ENCODE data around the gene PPP1R14C. TPM values are rescaled to one million over a fixed set of nuclear protein-coding genes. Genes with fewer than 3 reads are reported as not detected.
"Not testable (repeated sequence)": the region's sequence is repeated elsewhere in the genome, so short reads cannot be mapped to it uniquely, and the experiment has no call there.

PPP1R14C gene
- total and polyA plus RNA-seq, 10 of the 15 experiments (the other 5 are each of a cell fraction or from before 2014, with no cell fraction given), result 0.07 to 1.6 (median 0.13) TPM; not detected in 4

DNA sequence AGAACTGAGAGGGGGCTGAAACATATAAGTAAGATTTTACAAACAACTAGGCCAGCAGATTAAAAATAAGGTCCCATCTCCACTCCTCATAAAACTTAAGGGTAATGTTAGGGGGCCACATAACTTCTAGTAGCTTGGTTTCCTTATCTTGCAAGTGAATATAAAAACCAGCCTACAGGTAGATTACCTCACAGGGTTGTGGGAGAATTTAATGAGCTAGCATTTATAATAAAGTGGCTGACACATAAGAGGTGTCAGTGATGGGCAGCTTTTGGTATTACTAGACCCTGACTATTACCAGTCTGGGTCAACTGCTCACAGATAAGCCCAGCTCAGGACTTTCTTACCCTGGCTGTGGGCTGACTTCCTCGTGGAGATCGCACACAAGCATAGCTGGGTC, 9.2 kb upstream of the PPP1R14C start:
- CTCF ChIA-PET, result no interaction called here
- no peaks in the 10 kb centered on the region for H3K4me1 ChIP-seq (ENCODE audit: control insufficient read depth, insufficient read depth, low read length)

DNA sequence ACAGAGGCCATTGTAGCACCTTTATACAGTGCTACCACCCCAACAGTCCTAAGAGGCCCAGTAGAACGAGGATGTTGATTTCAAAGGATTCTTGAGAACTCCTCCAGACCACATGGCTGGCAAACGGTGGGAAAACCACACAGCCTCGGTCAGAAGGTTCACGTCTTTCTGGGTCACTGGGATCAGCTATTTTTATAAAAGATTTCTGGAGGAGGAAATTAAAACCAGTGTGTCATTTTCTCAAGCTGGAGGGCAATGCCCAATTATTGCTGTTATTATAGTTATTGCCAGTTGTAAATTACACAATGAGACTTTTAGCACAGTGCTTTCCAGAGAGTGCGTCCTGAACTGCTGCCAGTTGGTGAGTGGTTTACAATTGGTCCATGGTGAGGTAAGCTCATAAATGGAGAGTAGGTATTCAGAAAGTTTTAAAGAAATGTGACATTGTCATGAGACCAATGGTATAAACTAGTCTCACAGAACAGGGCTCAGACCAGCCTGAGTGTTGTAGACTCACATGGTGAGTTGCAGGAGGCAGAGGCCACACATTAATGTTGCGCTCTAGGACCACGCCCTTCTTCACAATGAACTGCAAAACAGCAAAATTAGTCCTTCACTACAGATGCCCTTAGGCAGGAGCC, 8.4 kb upstream of the PPP1R14C start:
- Histone ChIP-seq H3K27me3 (replicated peaks in 1 of 2; ENCODE audit: control insufficient read depth in 2 of 2, insufficient read depth in 2 of 2, low read length in 1 of 2) (peaks cover 0 to 4% of the 10 kb centered on the region in 2 experiments; a peak in 2 of 4 replicates), H3K9me3 (replicated peaks; ENCODE audit: control insufficient read depth, insufficient read depth, low read length) (no peaks in the 10 kb centered on the region; the same call in 2 of the 3 replicates), H4K20me1 (ENCODE audit: control insufficient read depth, insufficient read depth) (no peaks in the 10 kb centered on the region), H3K79me2 (ENCODE audit: control insufficient read depth, insufficient read depth, low read length) (no peaks in the 10 kb centered on the region), H3K4me3 (no peak overlapping the region), H2AFZ (ENCODE audit: control insufficient read depth, low read depth, low read length) (no peak overlapping the region), H3K27ac (ENCODE audit: control insufficient read depth, insufficient read depth) (no peak overlapping the region), H3K4me2 (ENCODE audit: control insufficient read depth, insufficient read depth) (no peak overlapping the region), H3K9ac (ENCODE audit: control insufficient read depth, insufficient read depth, low read length) (no peak overlapping the region), H3K36me3 (ENCODE audit: control insufficient read depth in 2 of 2, insufficient read depth in 2 of 2, low read length in 1 of 2) (no peaks in the 10 kb centered on the region), H3K4me1 (ENCODE audit: control insufficient read depth, insufficient read depth, low read length) (no peaks in the 10 kb centered on the region)
- BruUV-seq (replicated peaks), result no TSS peak
- TF ChIP-seq NR2F1 (conservative IDR thresholded peaks at IDR 0.05) (no peak), SIN3A (IDR thresholded peaks at IDR 0.05; ENCODE audit: low read depth, low read length) (no peak)
- in situ Hi-C loops (cut with MboI), result no loop called here
- ChIA-PET POLR2A (no interaction called here), SMC1A (ENCODE audit: uncharacterized antibody, unreplicated experiment) (interaction anchor here (1.2 to 1.3 kb wide), 2 partner anchors 11 to 20 kb away, joined by 3 to 4 read pairs; no protein-coding TSS in a partner anchor), RAD21 (ENCODE audit: unreplicated experiment) (no interaction called here), CTCF (no interaction called here)
- no peak for ATAC-seq
- FAIRE-seq, result no peak
- 26% methylated on average over 7 of the region's 7 CpGs for WGBS (ENCODE audit: insufficient coverage, insufficient replicate concordance, low lambda C conversion rate, missing lambda C conversion rate)
- intact Hi-C loops (cut with micrococcal nuclease; ENCODE audit: unreplicated experiment), result no loop called here
- no peak for DNase-seq (ENCODE audit: low read depth, low spot score)

More for the DNA sequence above, 9.2 kb upstream of the PPP1R14C start:
- ATAC-seq, result no peak
- no peaks in the 10 kb centered on the region for H3K36me3 ChIP-seq (ENCODE audit: control insufficient read depth in 2 of 2, insufficient read depth in 2 of 2, low read length in 1 of 2)
- no peak overlapping the region for H2AFZ ChIP-seq (ENCODE audit: control insufficient read depth, low read depth, low read length)
- no TSS peak for BruUV-seq (replicated peaks)
- no peak overlapping the region for H3K27ac ChIP-seq (ENCODE audit: control insufficient read depth, insufficient read depth)
- intact Hi-C loops (cut with micrococcal nuclease; ENCODE audit: unreplicated experiment) (no loop called here), in situ Hi-C loops (cut with MboI) (no loop called here)
- FAIRE-seq, result no peak
- SMC1A ChIA-PET (ENCODE audit: uncharacterized antibody, unreplicated experiment), result interaction anchor here (1.2 to 1.3 kb wide), 2 partner anchors 12 to 21 kb away, joined by 3 to 4 read pairs; no protein-coding TSS in a partner anchor
- H3K4me2 ChIP-seq (ENCODE audit: control insufficient read depth, insufficient read depth), result no peak overlapping the region
- H3K79me2 ChIP-seq (ENCODE audit: control insufficient read depth, insufficient read depth, low read length), result no peaks in the 10 kb centered on the region
- TF ChIP-seq, protein P1, sequence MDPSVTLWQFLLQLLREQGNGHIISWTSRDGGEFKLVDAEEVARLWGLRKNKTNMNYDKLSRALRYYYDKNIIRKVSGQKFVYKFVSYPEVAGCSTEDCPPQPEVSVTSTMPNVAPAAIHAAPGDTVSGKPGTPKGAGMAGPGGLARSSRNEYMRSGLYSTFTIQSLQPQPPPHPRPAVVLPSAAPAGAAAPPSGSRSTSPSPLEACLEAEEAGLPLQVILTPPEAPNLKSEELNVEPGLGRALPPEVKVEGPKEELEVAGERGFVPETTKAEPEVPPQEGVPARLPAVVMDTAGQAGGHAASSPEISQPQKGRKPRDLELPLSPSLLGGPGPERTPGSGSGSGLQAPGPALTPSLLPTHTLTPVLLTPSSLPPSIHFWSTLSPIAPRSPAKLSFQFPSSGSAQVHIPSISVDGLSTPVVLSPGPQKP (IDR thresholded peaks at IDR 0.05; ENCODE audit: low read depth, low read length), result no peak
- TF ChIP-seq RAD51 (IDR thresholded peaks at IDR 0.05), result no peak
- no peak for TF ChIP-seq YY1 (IDR thresholded peaks at IDR 0.05; ENCODE audit: low read depth, low read length)
- 0% methylated on average over 2 of the region's 2 CpGs for WGBS (ENCODE audit: insufficient coverage, insufficient replicate concordance, low lambda C conversion rate, missing lambda C conversion rate)
- H3K27me3 ChIP-seq (replicated peaks in 1 of 2; ENCODE audit: control insufficient read depth in 2 of 2, insufficient read depth in 2 of 2, low read length in 1 of 2), result peaks cover 0 to 4% of the 10 kb centered on the region in 2 experiments; a peak in 2 of 4 replicates
- no peak for DNase-seq (ENCODE audit: low read depth, low spot score)
- H3K9ac ChIP-seq (ENCODE audit: control insufficient read depth, insufficient read depth, low read length), result no peak overlapping the region
- RAD21 ChIA-PET (ENCODE audit: unreplicated experiment), result no interaction called here
- no peaks in the 10 kb centered on the region; the same call in 2 of the 3 replicates for H3K9me3 ChIP-seq (replicated peaks; ENCODE audit: control insufficient read depth, insufficient read depth, low read length)
- POLR2A ChIA-PET, result no interaction called here
- H3K4me3 ChIP-seq, result no peak overlapping the region
- H4K20me1 ChIP-seq (ENCODE audit: control insufficient read depth, insufficient read depth), result no peaks in the 10 kb centered on the region

DNA sequence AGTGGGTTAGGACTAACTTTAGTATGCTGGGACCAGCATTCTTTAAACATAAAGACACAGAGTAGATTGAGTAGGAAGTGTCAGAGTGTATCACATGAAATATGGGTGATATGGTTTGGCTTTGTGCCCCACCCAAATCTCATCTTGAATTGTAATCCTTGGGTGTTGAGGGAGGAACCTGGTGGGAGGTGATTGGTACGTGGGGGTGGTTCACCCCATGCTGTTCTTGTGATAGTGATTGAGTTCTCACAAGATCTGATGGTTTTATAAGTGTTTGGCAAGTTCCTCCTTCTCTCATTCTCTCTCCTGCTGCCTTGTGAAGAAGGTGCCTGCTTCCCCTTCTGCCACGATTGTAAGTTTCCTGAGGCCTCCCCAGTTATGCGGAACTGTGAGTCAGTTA, 5.1 kb upstream of the PPP1R14C start:
- CTCF ChIA-PET, POLR2A ChIA-PET: not testable (repeated sequence)
- WGBS (ENCODE audit: insufficient coverage, insufficient replicate concordance, low lambda C conversion rate, missing lambda C conversion rate), result 18% methylated on average over 3 of the region's 3 CpGs

More for the DNA sequence above, 5.1 kb upstream of the PPP1R14C start:
- RAD21 ChIA-PET (ENCODE audit: unreplicated experiment); DNase-seq (ENCODE audit: low read depth, low spot score); H3K9ac ChIP-seq (ENCODE audit: control insufficient read depth, insufficient read depth, low read length); ATAC-seq; H3K27ac ChIP-seq (ENCODE audit: control insufficient read depth, insufficient read depth); H3K4me3 ChIP-seq; intact Hi-C loops (cut with micrococcal nuclease; ENCODE audit: unreplicated experiment); H3K9me3 ChIP-seq (replicated peaks; ENCODE audit: control insufficient read depth, insufficient read depth, low read length); H3K4me1 ChIP-seq (ENCODE audit: control insufficient read depth, insufficient read depth, low read length); H3K79me2 ChIP-seq (ENCODE audit: control insufficient read depth, insufficient read depth, low read length); H3K27me3 ChIP-seq (replicated peaks in 1 of 2; ENCODE audit: control insufficient read depth in 2 of 2, insufficient read depth in 2 of 2, low read length in 1 of 2); FAIRE-seq; H2AFZ ChIP-seq (ENCODE audit: control insufficient read depth, low read depth, low read length); H4K20me1 ChIP-seq (ENCODE audit: control insufficient read depth, insufficient read depth); H3K4me2 ChIP-seq (ENCODE audit: control insufficient read depth, insufficient read depth); H3K36me3 ChIP-seq (ENCODE audit: control insufficient read depth in 2 of 2, insufficient read depth in 2 of 2, low read length in 1 of 2); SMC1A ChIA-PET (ENCODE audit: uncharacterized antibody, unreplicated experiment); BruUV-seq (replicated peaks); in situ Hi-C loops (cut with MboI): not testable (repeated sequence)

Data from GM12878 (cell line).